SK-N-SH treated with all-trans-retinoic acid at 6 μM for 48 hours (cell line): ENCODE data around the gene ULK1.
A peak's percentile ranks its signal among the peaks of the same experiment; 100 is the strongest.

ENCODE experiments used
- ATAC-seq: fragments of 200-7000 bp; cut with Tn5 transposase; 3 replicates; pipeline ENCODE4 v1.9.1; 2020; ENCODE audit warnings: mild to moderate bottlenecking, moderate library complexity
- ARNTL ChIP-seq: fragments of 450-650 bp; formaldehyde crosslinking; IDR thresholded peaks from 2 replicates; pipeline ENCODE4 v1.5.0; 2020; ENCODE audit warnings: low read depth, mild to moderate bottlenecking, moderate library complexity, borderline replicate concordance
- BACH2 ChIP-seq: fragments of 250-450 bp; sonication (Bioruptor Pico); IDR thresholded peaks from 2 replicates; pipeline ENCODE4 v1.9.0; 2021; ENCODE audit warnings: mild to moderate bottlenecking, borderline replicate concordance
- CREB5 ChIP-seq: fragments of 250-450 bp; sonication (Bioruptor Pico); IDR thresholded peaks from 2 replicates; pipeline ENCODE4 v1.5.1; 2020; ENCODE audit warnings: low read depth, mild to moderate bottlenecking, moderate library complexity
- CSRNP3 ChIP-seq: fragments of 250-450 bp; sonication (Bioruptor Pico); IDR thresholded peaks from 2 replicates; pipeline ENCODE4 v1.5.1; 2021; ENCODE audit warnings: mild to moderate bottlenecking, moderate library complexity
- ESRRG ChIP-seq: fragments of 250-450 bp; sonication (Bioruptor Pico); IDR thresholded peaks from 2 replicates; pipeline ENCODE4 v1.6.1; 2021; ENCODE audit warnings: mild to moderate bottlenecking
- GLIS3 ChIP-seq: fragments of 250-450 bp; sonication (Bioruptor Pico); IDR thresholded peaks from 2 replicates; pipeline ENCODE4 v1.5.0; 2020; ENCODE audit warnings: mild to moderate bottlenecking, moderate library complexity
- ISL1 ChIP-seq: fragments of 250-450 bp; sonication (Bioruptor Pico); IDR thresholded peaks from 2 replicates; pipeline ENCODE4 v2.1.2; 2022; ENCODE audit warnings: mild to moderate bottlenecking, moderate library complexity
- OSR1 ChIP-seq: fragments of 250-450 bp; sonication (Bioruptor Pico); IDR thresholded peaks from 2 replicates; pipeline ENCODE4 v1.8.0; 2022; ENCODE audit warnings: moderate library complexity, mild to moderate bottlenecking, inconsistent platforms
- PATZ1 ChIP-seq: fragments of 250-450 bp; sonication (Bioruptor Pico); IDR thresholded peaks from 2 replicates; pipeline ENCODE4 v1.8.0; 2020; ENCODE audit warnings: mild to moderate bottlenecking, moderate library complexity, borderline replicate concordance
- PPARA ChIP-seq: fragments of 250-450 bp; sonication (Bioruptor Pico); IDR thresholded peaks from 2 replicates; pipeline ENCODE4 v1.5.0; 2020; ENCODE audit warnings: mild to moderate bottlenecking, borderline replicate concordance
- RARB ChIP-seq: fragments of 250-450 bp; sonication (Bioruptor Pico); IDR thresholded peaks from 2 replicates; pipeline ENCODE4 v1.8.0; 2021; ENCODE audit warnings: mild to moderate bottlenecking, moderate library complexity
- SNAI2 ChIP-seq: fragments of 250-450 bp; sonication (Bioruptor Pico); IDR thresholded peaks from 2 replicates; pipeline ENCODE4 v1.5.0; 2020; ENCODE audit warnings: mild to moderate bottlenecking, moderate library complexity
- TCF4 ChIP-seq: fragments of 250-450 bp; sonication (Bioruptor Pico); IDR thresholded peaks from 2 replicates; pipeline ENCODE4 v1.8.0; 2021; ENCODE audit warnings: mild to moderate bottlenecking, moderate library complexity, borderline replicate concordance
- TOX ChIP-seq: fragments of 250-450 bp; sonication (Bioruptor Pico); IDR thresholded peaks from 2 replicates; pipeline ENCODE4 v1.8.0; 2021; ENCODE audit warnings: mild to moderate bottlenecking, moderate library complexity, borderline replicate concordance
- TSHZ2 ChIP-seq: fragments of 250-450 bp; sonication (Bioruptor Pico); IDR thresholded peaks from 2 replicates; pipeline ENCODE4 v1.5.0; 2020; ENCODE audit warnings: mild to moderate bottlenecking, moderate library complexity
- ZC3H10 ChIP-seq: fragments of 250-450 bp; sonication (Bioruptor Pico); IDR thresholded peaks from 2 replicates; pipeline ENCODE4 v1.5.1; 2021; ENCODE audit warnings: mild to moderate bottlenecking, moderate library complexity
- ZFP3 ChIP-seq: fragments of 250-450 bp; sonication (Bioruptor Pico); IDR thresholded peaks from 2 replicates; pipeline ENCODE4 v1.5.0; 2020; ENCODE audit warnings: mild to moderate bottlenecking, moderate library complexity
- ZFP30 ChIP-seq: fragments of 450-650 bp; formaldehyde crosslinking; IDR thresholded peaks from 2 replicates; pipeline ENCODE4 v1.5.0; 2022; ENCODE audit warnings: mild to moderate bottlenecking, moderate library complexity
- ZNF565 ChIP-seq: fragments of 450-650 bp; formaldehyde crosslinking; conservative IDR thresholded peaks from 2 replicates; pipeline ENCODE4 v1.5.0; 2020; ENCODE audit warnings: low read depth, mild to moderate bottlenecking, moderate library complexity
- ZNF70 ChIP-seq: fragments of 450-650 bp; formaldehyde crosslinking; IDR thresholded peaks from 2 replicates; pipeline ENCODE4 v1.5.0; 2020; ENCODE audit warnings: mild to moderate bottlenecking, moderate library complexity
- ZNF8 ChIP-seq: fragments of 450-650 bp; formaldehyde crosslinking; IDR thresholded peaks from 2 replicates; pipeline ENCODE4 v1.5.0; 2020; ENCODE audit warnings: mild to moderate bottlenecking, moderate library complexity

Gene ULK1

GRCh38 chr12:131912518-131913274 is 18.3 kb downstream of the ULK1 start:
- TF ChIP-seq PPARA (CRISPR knock-in tag) (no peak), PATZ1 (CRISPR knock-in tag) (peak; percentile 50; the same call in 1 of the 2 replicates), ESRRG (CRISPR knock-in tag) (no peak)
- ATAC-seq = peak; percentile 80

- TF ChIP-seq RARB (CRISPR knock-in tag) (no peak), PATZ1 (CRISPR knock-in tag) (no peak), ARNTL (CRISPR knock-in tag) (no peak), ZNF8 (CRISPR knock-in tag) (no peak), ZC3H10 (CRISPR knock-in tag) (no peak), SNAI2 (CRISPR knock-in tag) (no peak), TCF4 (CRISPR knock-in tag) (no peak), OSR1 (CRISPR knock-in tag) (no peak), TSHZ2 (CRISPR knock-in tag) (no peak), CSRNP3 (CRISPR knock-in tag) (no peak), CREB5 (CRISPR knock-in tag) (no peak), ZFP3 (CRISPR knock-in tag) (no peak), ESRRG (CRISPR knock-in tag) (no peak), ZFP30 (CRISPR knock-in tag) (no peak), ISL1 (no peak), ZNF70 (no peak), GLIS3 (CRISPR knock-in tag) (no peak), ZNF565 (CRISPR knock-in tag) (no peak)
- ATAC-seq = no peak
Measured at GRCh38 chr12:131913666-131914065, 19.2 kb downstream of the ULK1 start.

- ATAC-seq = no peak
- no peak for TF ChIP-seq BACH2 (CRISPR knock-in tag)
- no peak for TF ChIP-seq TOX (CRISPR knock-in tag)
- TF ChIP-seq CSRNP3 (CRISPR knock-in tag) = no peak
- no peak for TF ChIP-seq ZNF565 (CRISPR knock-in tag)
- TF ChIP-seq ZFP30 (CRISPR knock-in tag) = no peak
- TF ChIP-seq TSHZ2 (CRISPR knock-in tag) = no peak
- TF ChIP-seq TCF4 (CRISPR knock-in tag) = no peak
- no peak for TF ChIP-seq RARB (CRISPR knock-in tag)
- TF ChIP-seq SNAI2 (CRISPR knock-in tag) = no peak
- no peak for TF ChIP-seq GLIS3 (CRISPR knock-in tag)
- TF ChIP-seq ZNF70 = no peak
- no peak for TF ChIP-seq PPARA (CRISPR knock-in tag)
- TF ChIP-seq OSR1 (CRISPR knock-in tag) = no peak
- no peak for TF ChIP-seq ESRRG (CRISPR knock-in tag)
Measured at GRCh38 chr12:131914179-131914702, 19.8 kb downstream of the ULK1 start.
